HCT116 (cell line): Measurements from ENCODE around the gene CYP46A1. TPM values are rescaled to one million over a fixed set of nuclear protein-coding genes. Genes with fewer than 3 reads are reported as not detected.

Source experiments
- ATAC-seq: fragments of 200-7000 bp; cut with Tn5 transposase; 2 replicates; pipeline ENCODE4 v1.9.1; 2020; ENCODE audit warnings: mild to moderate bottlenecking, moderate library complexity
- BruUV-seq: library from RNA; stranded (reverse); fragments of 400-500 nt; replicated peaks from 2 replicates; lab custom pipeline; 2021; lab: Mats Ljungman, UMichigan
- CTCF ChIA-PET: fragments of 300-600 bp; sonication (Branson Sonifier 250); formaldehyde crosslinking; loops from one replicate; lab custom pipeline; 2021; ENCODE audit warnings: antibody characterized with exemption; lab: Charles Lee
- POLR2A ChIA-PET: fragments of 300-600, 350-600 bp; sonication (Branson Sonifier 250); formaldehyde crosslinking; loops from one replicate; lab custom pipeline; 2021; ENCODE audit warnings: antibody characterized with exemption; lab: Charles Lee
- RAD21 ChIA-PET, 2 experiments: fragments of 300-600 bp; sonication (Branson Sonifier 250); formaldehyde crosslinking; loops; one replicate each; lab custom pipeline; 2023; ENCODE audit warnings: low total read pairs in 2 of 2; ENCODE audit not compliant: uncharacterized antibody in 2 of 2, unreplicated experiment in 2 of 2, low non-redundant PET in 1 of 2; lab: Charles Lee
- DNase-seq: peaks from one replicate; pipeline ENCODE4 v3.0.0-alpha.2; 2010; ENCODE audit warnings: low read depth, low spot score
- H2AFZ ChIP-seq: fragments of 200-600 bp; shearing (Covaris generic), sonication (generic); 2 replicates; pipeline ENCODE4 v1.6.1; 2017; ENCODE audit warnings: low read depth, mixed run types, mixed read lengths, antibody characterized with exemption, low read length; ENCODE audit not compliant: poor library complexity, severe bottlenecking
- H3K27ac ChIP-seq: 2 replicates; pipeline ENCODE4 v1.5.1; 2012; ENCODE audit warnings: low read depth, low read length
- H3K27me3 ChIP-seq: fragments of 200-600 bp; sonication (generic); 2 replicates; pipeline ENCODE4 v1.6.1; 2016; ENCODE audit warnings: mixed run types, low read length, mixed read lengths; ENCODE audit not compliant: insufficient read depth
- H3K36me3 ChIP-seq, 2 experiments: fragments of 200-500 bp in 1 of 2; fragments of 200-600 bp in 1 of 2; sonication (Bioruptor generic) in 1 of 2; sonication (generic) in 1 of 2; 2 replicates each; pipeline versions ENCODE4 v1.5.1 to v1.6.1; 2014 to 2016; ENCODE audit warnings: low read length in 2 of 2, inconsistent platforms in 1 of 2, mixed read lengths in 1 of 2, mixed run types in 1 of 2; ENCODE audit not compliant: insufficient read depth in 2 of 2, control insufficient read depth in 1 of 2
- H3K4me1 ChIP-seq, 2 experiments: fragments of 200-600 bp in 1 of 2; sonication (generic) in 1 of 2; 2 replicates each; pipeline versions ENCODE4 v1.5.1 to v1.6.1; 2012 to 2017; ENCODE audit warnings: low read length in 2 of 2, inconsistent platforms in 1 of 2, mild to moderate bottlenecking in 1 of 2, mixed read lengths in 1 of 2, mixed run types in 1 of 2, moderate library complexity in 1 of 2; ENCODE audit not compliant: insufficient read depth in 2 of 2, control insufficient read depth in 1 of 2
- H3K4me2 ChIP-seq: fragments of 200-600 bp; sonication (generic); 2 replicates; pipeline ENCODE4 v1.6.1; 2017; ENCODE audit warnings: mixed run types, low read length, mixed read lengths
- H3K4me3 ChIP-seq, 2 experiments: fragments of 200-600 bp in 1 of 2; sonication (generic) in 1 of 2; replicated peaks in 1 of 2; 2 replicates each; pipeline ENCODE4 v1.5.1; 2011 to 2016; ENCODE audit warnings: low read length in 2 of 2, control low read depth in 1 of 2, low read depth in 1 of 2, mild to moderate bottlenecking in 1 of 2, mixed read lengths in 1 of 2, mixed run types in 1 of 2
- H3K79me2 ChIP-seq: fragments of 200-600 bp; sonication (generic); 2 replicates; pipeline ENCODE4 v1.6.1; 2017; ENCODE audit warnings: mild to moderate bottlenecking, mixed run types, low read length, moderate library complexity, mixed read lengths; ENCODE audit not compliant: insufficient read depth
- H3K9ac ChIP-seq: fragments of 200-600 bp; sonication (generic); 2 replicates; pipeline ENCODE4 v1.6.1; 2016; ENCODE audit warnings: low read length, mixed read lengths
- H3K9me2 ChIP-seq: fragments of 200-600 bp; sonication (generic), shearing (Covaris generic); 2 replicates; pipeline ENCODE4 v1.6.1; 2017; ENCODE audit warnings: mixed run types, mild to moderate bottlenecking, moderate library complexity; ENCODE audit not compliant: insufficient read depth
- H3K9me3 ChIP-seq, 2 experiments: fragments of 200-500 bp in 1 of 2; fragments of 200-600 bp in 1 of 2; sonication (Bioruptor generic) in 1 of 2; sonication (generic) in 1 of 2; 2 replicates each; pipeline ENCODE4 v1.6.1; 2014 to 2017; ENCODE audit warnings: low read length in 2 of 2, mixed read lengths in 2 of 2, inconsistent platforms in 1 of 2, low read depth in 1 of 2, mild to moderate bottlenecking in 1 of 2, mixed run types in 1 of 2, moderate library complexity in 1 of 2; ENCODE audit not compliant: control insufficient read depth in 1 of 2, insufficient read depth in 1 of 2
- H4K20me1 ChIP-seq: fragments of 200-600 bp; sonication (generic), shearing (Covaris generic); 2 replicates; pipeline ENCODE4 v1.6.1; 2017; ENCODE audit warnings: mixed run types, mild to moderate bottlenecking, moderate library complexity; ENCODE audit not compliant: insufficient read depth
- CBX3 ChIP-seq: IDR thresholded peaks from 2 replicates; pipeline ENCODE4 v1.6.1; 2012; ENCODE audit warnings: low read depth
- CEBPB ChIP-seq: IDR thresholded peaks from 2 replicates; pipeline ENCODE4 v1.6.1; 2012; ENCODE audit warnings: low read depth
- EGR1 ChIP-seq: IDR thresholded peaks from 2 replicates; pipeline ENCODE4 v1.6.1; 2012; ENCODE audit warnings: low read depth
- ELF1 ChIP-seq: IDR thresholded peaks from 2 replicates; pipeline ENCODE4 v1.6.1; 2012; ENCODE audit warnings: low read depth, borderline replicate concordance
- EZH2 ChIP-seq: fragments of 200-600 bp; sonication (generic); IDR thresholded peaks from 2 replicates; pipeline ENCODE4 v1.6.1; 2017; ENCODE audit warnings: antibody characterized with exemption, mixed run types
- EZH2phosphoT487 ChIP-seq: fragments of 200-600 bp; IDR thresholded peaks from 2 replicates; pipeline ENCODE4 v1.6.1; 2018; ENCODE audit warnings: antibody characterized with exemption, borderline replicate concordance
- FOSL1 ChIP-seq: IDR thresholded peaks from 2 replicates; pipeline ENCODE4 v1.6.1; 2012; ENCODE audit warnings: low read depth
- JUND ChIP-seq: IDR thresholded peaks from 2 replicates; pipeline ENCODE4 v1.6.1; 2012
- MAX ChIP-seq: IDR thresholded peaks from 2 replicates; pipeline ENCODE4 v1.6.1; 2012
- POLR2A ChIP-seq: IDR thresholded peaks from 2 replicates; pipeline ENCODE4 v1.7.0; 2011; ENCODE audit warnings: borderline replicate concordance; ENCODE audit not compliant: insufficient read depth, insufficient read length; ENCODE audit errors: extremely low read depth
- POLR2AphosphoS5 ChIP-seq: IDR thresholded peaks from 2 replicates; pipeline ENCODE4 v1.6.1; 2011; ENCODE audit warnings: mild to moderate bottlenecking, low read depth, low read length, moderate library complexity
- RAD21 ChIP-seq: IDR thresholded peaks from 2 replicates; pipeline ENCODE4 v1.6.1; 2012; ENCODE audit warnings: low read depth, mild to moderate bottlenecking
- REST ChIP-seq: IDR thresholded peaks from 2 replicates; pipeline ENCODE4 v1.6.1; 2012; ENCODE audit warnings: low read depth
- SIN3A ChIP-seq: IDR thresholded peaks from 2 replicates; pipeline ENCODE4 v1.6.1; 2012; ENCODE audit warnings: low read depth
- SP1 ChIP-seq: IDR thresholded peaks from 2 replicates; pipeline ENCODE4 v1.6.1; 2012; ENCODE audit warnings: low read depth
- SRF ChIP-seq: IDR thresholded peaks from 2 replicates; pipeline ENCODE4 v1.6.1; 2012; ENCODE audit warnings: low read depth
- TCF7L2 ChIP-seq: IDR thresholded peaks from 2 replicates; pipeline ENCODE4 v1.7.0; 2011; ENCODE audit warnings: borderline replicate concordance, inconsistent platforms; ENCODE audit not compliant: insufficient read depth, insufficient read length; ENCODE audit errors: extremely low read depth
- YY1 ChIP-seq: IDR thresholded peaks from 2 replicates; pipeline ENCODE4 v1.6.1; 2011; ENCODE audit warnings: low read length, low read depth, moderate library complexity, mild to moderate bottlenecking; ENCODE audit not compliant: insufficient replicate concordance; ENCODE audit errors: extremely low read depth
- ZBTB33 ChIP-seq: IDR thresholded peaks from 2 replicates; pipeline ENCODE4 v1.6.1; 2011; ENCODE audit warnings: mild to moderate bottlenecking, low read length, moderate library complexity; ENCODE audit not compliant: insufficient replicate concordance; ENCODE audit errors: extremely low read depth
- ZFX ChIP-seq: fragments of 450-650 bp; IDR thresholded peaks from 2 replicates; pipeline ENCODE4 v1.6.1; 2017
- ZNF274 ChIP-seq: fragments of 200-500 bp; sonication (Bioruptor generic); IDR thresholded peaks from 2 replicates; pipeline ENCODE4 v1.6.1; 2014; ENCODE audit warnings: mild to moderate bottlenecking, low read depth, low read length, inconsistent platforms
- intact Hi-C: fragments of 100-400 bp; cut with micrococcal nuclease; formaldehyde crosslinking; loops from 2 replicates; pipeline ENCODE4 v1.10.0; 2022
- total RNA-seq: library from RNA; stranded (reverse); gene quantifications from one replicate; pipeline ENCODE4 v1.2.1, GENCODE V29; 2021; ENCODE audit not compliant: unreplicated experiment

CYP46A1 gene
- total RNA-seq, 1 experiment from 2014 or later, result 0.76 TPM

- TF ChIP-seq EZH2, result no peak
- TF ChIP-seq SIN3A, result no peak
- no peak for TF ChIP-seq SRF
- no peak for TF ChIP-seq RAD21
- TF ChIP-seq JUND, result no peak
- no peak for TF ChIP-seq ZBTB33
- no peak for TF ChIP-seq EGR1
- TF ChIP-seq ZFX, result no peak
- TF ChIP-seq FOSL1, result no peak
- TF ChIP-seq, all 23 proteins: peak for 0
Observed at GRCh38 chr14:99736603-99737371, 52.7 kb downstream of the CYP46A1 start (continued).

- peak; percentile 93 for ATAC-seq
- no peaks in the 10 kb centered on the region for H4K20me1 ChIP-seq
- peak overlapping the region; percentile 15; the same call in 1 of the 2 replicates for H3K27ac ChIP-seq
- H3K4me2 ChIP-seq, result peak overlapping the region; percentile 74
- H3K9ac ChIP-seq, result peak overlapping the region; percentile 39
- POLR2A ChIA-PET, result no interaction called here
- H3K9me2 ChIP-seq, result no peaks in the 10 kb centered on the region
- no peaks in the 10 kb centered on the region for H3K79me2 ChIP-seq
- no peak for DNase-seq
- peaks cover 9 to 17% of the 10 kb centered on the region in 2 experiments; a peak in 3 of 4 replicates for H3K4me1 ChIP-seq
- RAD21 ChIA-PET, result no interaction called here
- H3K4me3 ChIP-seq, result peak overlapping the region; percentile 33 to 55
- peak overlapping the region; percentile 74 for H2AFZ ChIP-seq
- CTCF ChIA-PET, result interaction anchor here (1.5 kb wide), 1 partner anchor 8 kb away, joined by 5 read pairs; no protein-coding TSS in a partner anchor
- H3K36me3 ChIP-seq, result no peaks in the 10 kb centered on the region
- intact Hi-C loops, result no loop called here
- H3K27me3 ChIP-seq, result no peaks in the 10 kb centered on the region
- no peaks in the 10 kb centered on the region for H3K9me3 ChIP-seq
- no TSS peak for BruUV-seq
- TF ChIP-seq MAX (no peak), SP1 (no peak), ZNF274 (no peak), SIN3A (no peak), ELF1 (no peak), SRF (no peak), EZH2 (no peak), TCF7L2 (no peak), REST (no peak), YY1 (no peak), ZFX (no peak), JUND (no peak), EZH2phosphoT487 (no peak), POLR2A (no peak), CBX3 (no peak), CEBPB (no peak), POLR2AphosphoS5 (no peak)
Observed at GRCh38 chr14:99737451-99737951, 53.4 kb downstream of the CYP46A1 start.
